COR-L47 (cell line): ENCODE results near the gene IL11RA.

Experiments
- DNase-seq: peaks from one replicate; lab custom pipeline; 2025; lab: John Stamatoyannopoulos, UW

IL11RA gene

GRCh38 chr9:34651876-34652601, at the start of gene IL11RA:
Gene IL11RA, plus strand, starts transcription at chr9:34652185. Its CDS starts 3,033 bp downstream, at chr9:34655218.
- no peak for DNase-seq

- peak; percentile 72 for DNase-seq
Observed at GRCh38 chr9:34603610-34604231, 48.3 kb upstream of the IL11RA start.

GRCh38 chr9:34606190-34606589, 45.8 kb upstream of the IL11RA start:
- DNase-seq, result no peak

- no peak for DNase-seq
Observed at GRCh38 chr9:34606905-34607304, 45.1 kb upstream of the IL11RA start.

GRCh38 chr9:34607331-34607730, 44.7 kb upstream of the IL11RA start:
- DNase-seq, result no peak

- no peak for DNase-seq
Observed at GRCh38 chr9:34610434-34611206, 41.4 kb upstream of the IL11RA start.

- no peak for DNase-seq
Observed at GRCh38 chr9:34611251-34611810, 40.7 kb upstream of the IL11RA start.

GRCh38 chr9:34611811-34612787, 39.9 kb upstream of the IL11RA start, which contains the start of gene RPP25L:
Gene RPP25L, minus strand, starts transcription at chr9:34612097. Its CDS starts 801 bp downstream, at chr9:34611296.
- DNase-seq, result peak; percentile 82

GRCh38 chr9:34612788-34613390, 39.1 kb upstream of the IL11RA start:
- DNase-seq, result peak; percentile 79

GRCh38 chr9:34615132-34615531, 36.9 kb upstream of the IL11RA start:
- no peak for DNase-seq

- peak; percentile 97 for DNase-seq
Observed at GRCh38 chr9:34620061-34620994, 31.7 kb upstream of the IL11RA start, which contains the start of gene DCTN3. Gene DCTN3, minus strand, starts transcription at chr9:34620495. Its CDS starts 31 bp downstream, at chr9:34620464.

GRCh38 chr9:34623374-34624235, 28.4 kb upstream of the IL11RA start:
- DNase-seq, result no peak

GRCh38 chr9:34624475-34625185, 27.4 kb upstream of the IL11RA start:
- DNase-seq, result no peak

- no peak for DNase-seq
Observed at GRCh38 chr9:34625186-34625486, 26.8 kb upstream of the IL11RA start.

- DNase-seq, result no peak
Observed at GRCh38 chr9:34627716-34628655, 24.0 kb upstream of the IL11RA start.

GRCh38 chr9:34628656-34629490, 23.1 kb upstream of the IL11RA start, which contains the start of gene ARID3C:
Gene ARID3C, minus strand, starts transcription at chr9:34629066. Its CDS starts 1,052 bp downstream, at chr9:34628014.
- peak; percentile 37 for DNase-seq
